AG08395 (cell line): Measurements from ENCODE around the gene SLC35A5.
"Not testable (repeated sequence)": the region's sequence is repeated elsewhere in the genome, so short reads cannot be mapped to it uniquely, and the experiment has no call there.

Source experiments
- DNase-seq: peaks from one replicate; pipeline ENCODE4 v3.0.0; 2012; ENCODE audit warnings: mixed read lengths, low spot score

Gene SLC35A5, protein sequence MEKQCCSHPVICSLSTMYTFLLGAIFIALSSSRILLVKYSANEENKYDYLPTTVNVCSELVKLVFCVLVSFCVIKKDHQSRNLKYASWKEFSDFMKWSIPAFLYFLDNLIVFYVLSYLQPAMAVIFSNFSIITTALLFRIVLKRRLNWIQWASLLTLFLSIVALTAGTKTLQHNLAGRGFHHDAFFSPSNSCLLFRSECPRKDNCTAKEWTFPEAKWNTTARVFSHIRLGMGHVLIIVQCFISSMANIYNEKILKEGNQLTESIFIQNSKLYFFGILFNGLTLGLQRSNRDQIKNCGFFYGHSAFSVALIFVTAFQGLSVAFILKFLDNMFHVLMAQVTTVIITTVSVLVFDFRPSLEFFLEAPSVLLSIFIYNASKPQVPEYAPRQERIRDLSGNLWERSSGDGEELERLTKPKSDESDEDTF

GRCh38 chr3:112561734-112562529 lies at the start of gene SLC35A5, which contains the start of gene ATG3:
SLC35A5 (plus strand) TSS chr3:112562045; CDS start chr3:112563404, 1,359 bp downstream.
ATG3 (minus strand) TSS chr3:112561962; CDS start chr3:112561528, 434 bp downstream.
- peak; percentile 100 for DNase-seq

DNA sequence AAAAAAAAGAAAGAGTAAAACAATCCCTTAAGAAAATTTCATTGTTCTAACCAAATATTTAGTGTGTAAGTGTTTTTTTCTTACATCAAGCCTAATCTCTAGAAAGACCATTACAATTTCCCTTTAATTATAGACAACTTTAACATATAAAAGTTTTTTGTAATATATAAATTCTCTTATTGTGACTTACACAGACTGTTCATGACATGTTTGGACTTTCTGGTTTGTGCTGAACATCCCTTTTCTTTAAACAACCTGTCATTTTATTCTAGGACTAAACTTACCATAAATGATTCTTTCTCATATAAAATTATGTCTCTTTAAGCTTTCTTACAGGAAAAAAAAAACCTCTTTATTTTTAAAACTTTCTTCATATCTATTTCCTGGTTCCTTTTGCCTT lies 49.5 kb upstream of the SLC35A5 start:
- no peak for DNase-seq

- no peak for DNase-seq
Observed at GRCh38 chr3:112514527-112515128, 47.2 kb upstream of the SLC35A5 start.

DNA sequence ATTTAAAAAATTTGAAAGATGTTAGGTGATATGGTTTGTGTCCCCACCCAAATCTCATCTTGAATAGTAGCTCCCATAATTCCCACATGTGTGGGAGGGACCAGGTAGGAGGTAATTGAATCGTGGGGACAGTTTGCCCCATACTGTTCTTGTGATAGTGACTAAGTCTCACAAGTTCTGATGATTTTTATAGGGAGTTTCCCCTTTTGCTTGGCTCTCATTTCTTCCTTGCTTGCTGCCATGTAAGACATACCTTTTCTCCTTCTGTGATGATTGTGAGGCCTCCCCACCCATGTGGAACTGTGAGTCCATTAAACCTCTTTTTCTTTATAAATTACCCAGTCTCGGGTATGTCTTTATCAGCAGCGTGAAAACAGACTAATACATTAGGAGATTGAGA lies 42.9 kb upstream of the SLC35A5 start:
- not testable (repeated sequence) for DNase-seq

DNA sequence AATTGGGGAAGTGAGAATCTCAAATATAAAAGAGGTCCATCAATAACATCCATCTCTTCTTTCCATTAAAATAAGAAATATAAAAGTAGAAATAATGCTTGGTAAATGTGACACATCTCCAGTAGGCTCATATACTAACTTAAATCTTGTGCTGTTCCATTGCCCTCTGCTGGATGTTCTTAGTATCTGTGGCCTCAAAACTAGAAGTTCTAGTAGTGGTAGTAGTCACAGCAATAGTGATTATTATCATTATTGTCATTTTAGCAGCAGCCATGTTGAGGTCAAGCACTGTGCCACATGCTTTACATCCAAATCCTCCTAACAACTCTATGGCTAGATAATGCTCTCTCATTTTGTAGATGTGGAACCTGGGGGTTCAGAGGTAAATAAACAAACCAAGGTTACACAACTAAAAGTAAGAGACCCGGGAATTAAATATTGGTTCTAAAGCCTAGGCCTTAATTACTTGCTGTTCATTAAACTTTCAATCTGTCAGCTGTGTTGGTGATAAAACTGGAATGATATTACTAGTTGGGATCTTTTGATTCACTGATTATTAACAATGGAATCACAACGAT lies 42.3 kb upstream of the SLC35A5 start:
- peak; percentile 73 for DNase-seq

- DNase-seq, result not testable (repeated sequence)
Observed at GRCh38 chr3:112524127-112524526, 37.7 kb upstream of the SLC35A5 start.

DNA sequence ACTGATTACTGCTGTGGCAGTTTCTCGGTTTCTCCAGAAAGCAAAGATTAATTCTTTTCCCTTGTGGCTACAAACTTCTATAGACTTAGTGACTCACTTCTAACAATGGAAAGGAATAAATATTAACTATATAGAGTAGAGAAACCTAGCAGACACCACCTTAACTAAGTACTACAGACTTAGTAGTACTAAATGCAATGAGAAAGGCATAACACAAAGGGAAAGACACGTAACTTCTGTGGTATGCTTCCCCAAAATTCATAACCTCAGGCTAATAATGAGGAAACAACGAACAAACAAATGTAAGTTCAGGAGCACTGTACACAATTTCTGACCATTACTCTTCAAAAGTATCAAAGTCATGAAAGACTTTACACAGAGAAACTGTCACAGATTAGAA lies 31.3 kb upstream of the SLC35A5 start:
- no peak for DNase-seq

GRCh38 chr3:112531358-112531781 lies 30.5 kb upstream of the SLC35A5 start:
- peak; percentile 31 for DNase-seq

DNA sequence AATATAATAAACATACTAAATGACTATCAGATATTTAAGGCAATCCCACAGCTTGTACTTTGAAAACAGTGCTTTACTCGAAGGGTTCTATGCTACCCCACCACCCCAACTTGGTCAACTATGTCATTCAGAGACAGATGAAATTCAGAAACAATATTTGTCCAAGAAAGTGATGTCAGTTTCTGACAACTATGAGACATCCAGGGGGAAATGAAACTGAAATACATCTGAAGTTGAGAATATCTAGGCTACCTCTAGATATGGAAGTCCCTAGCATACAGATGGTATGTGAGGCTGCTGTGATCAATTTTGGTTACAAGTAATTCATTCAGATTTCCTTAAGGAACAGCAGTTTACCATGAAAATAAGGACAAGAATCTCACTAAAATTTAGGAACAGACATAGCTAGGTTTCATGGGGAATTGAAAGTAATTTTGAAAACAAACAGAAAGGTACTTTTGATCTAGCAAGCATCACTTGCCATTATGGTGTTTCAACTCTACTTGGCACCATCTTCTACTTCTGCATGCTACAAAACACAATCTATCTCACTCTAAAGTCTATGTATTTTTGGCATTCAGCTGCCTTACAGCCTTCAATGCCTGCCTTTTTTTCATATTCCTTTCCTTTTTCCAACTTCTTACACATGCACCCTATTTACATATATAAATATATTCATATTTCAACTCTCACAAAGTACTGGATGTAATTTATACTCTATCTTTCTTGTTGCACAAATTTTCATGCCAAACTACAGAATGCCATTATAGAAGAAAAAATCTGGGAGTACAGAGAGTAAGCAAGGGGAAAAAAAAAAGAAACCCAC lies 21.8 kb upstream of the SLC35A5 start:
- DNase-seq, result no peak

DNA sequence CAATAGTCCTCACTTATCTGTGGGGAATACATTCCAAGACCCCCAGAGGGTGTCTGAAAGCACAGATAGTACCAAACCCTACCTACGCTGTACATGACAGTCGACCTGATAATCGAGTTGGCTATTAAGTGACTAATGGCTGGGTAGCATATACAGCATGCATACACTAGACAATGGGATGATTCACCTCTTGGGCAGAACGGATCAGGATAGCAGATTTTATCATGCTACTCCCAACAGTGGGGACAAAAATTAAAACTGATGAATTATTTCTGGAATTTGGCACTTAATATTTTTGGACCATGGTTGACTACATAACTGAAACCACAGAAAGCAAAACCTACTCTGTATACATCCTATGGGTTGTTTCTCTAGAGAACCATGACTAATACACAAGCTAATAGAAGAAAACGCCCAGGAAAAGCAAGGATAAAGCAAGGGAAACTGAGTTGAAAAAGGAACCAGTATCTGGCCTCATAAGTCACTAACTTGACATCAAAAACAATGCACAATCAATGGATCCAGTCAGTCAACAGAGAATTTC lies 15.6 kb upstream of the SLC35A5 start:
- DNase-seq, result no peak

- no peak for DNase-seq
Observed at GRCh38 chr3:112550859-112551258, 11.0 kb upstream of the SLC35A5 start.

DNA sequence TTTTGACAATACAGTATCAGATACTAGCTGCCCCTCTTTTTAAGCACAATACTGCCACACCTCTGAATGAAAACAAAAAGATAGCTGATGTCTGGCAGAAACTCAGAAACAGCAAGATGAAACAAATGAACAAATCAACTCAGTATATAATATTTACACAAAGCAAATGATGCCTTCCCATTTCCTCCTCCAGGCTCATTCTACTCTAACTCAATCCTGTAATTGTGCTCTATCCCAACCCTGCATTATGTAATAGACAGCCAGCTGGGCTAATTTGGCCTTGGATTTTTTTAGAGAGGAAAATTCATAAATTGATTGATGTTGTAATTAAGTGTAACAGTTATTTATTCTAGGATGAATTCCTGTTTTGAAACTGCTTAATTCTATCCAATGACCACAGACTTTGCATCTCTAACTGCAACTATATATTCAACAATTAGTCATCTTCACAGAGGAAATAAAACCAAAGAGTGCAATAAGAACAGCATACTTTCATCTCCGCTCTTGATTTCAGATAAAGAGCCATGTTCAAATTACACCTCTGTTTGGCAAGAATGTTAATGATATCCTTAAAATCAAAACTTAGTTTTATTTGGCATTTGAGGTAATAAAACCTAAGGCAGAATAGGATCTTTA lies 6.2 kb upstream of the SLC35A5 start:
- DNase-seq, result no peak

GRCh38 chr3:112557976-112558375 lies 3.9 kb upstream of the SLC35A5 start:
- DNase-seq, result no peak

GRCh38 chr3:112560307-112560706 lies 1.5 kb upstream of the SLC35A5 start:
- no peak for DNase-seq

GRCh38 chr3:112560721-112561483 lies 943 bp upstream of the SLC35A5 start:
- DNase-seq, result peak; percentile 70

DNA sequence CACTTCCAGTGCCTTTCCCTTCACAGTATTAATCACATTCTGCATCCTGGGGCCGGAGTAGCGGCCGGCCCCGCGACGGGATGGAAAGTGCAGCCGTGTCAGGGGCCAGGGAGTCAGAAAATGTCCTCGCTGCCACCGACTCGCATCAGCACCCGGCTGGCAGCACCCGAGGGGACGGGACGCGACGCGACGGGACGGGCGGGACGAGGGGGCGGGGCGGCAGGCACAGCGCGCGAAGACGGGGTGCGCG lies 436 bp upstream of the SLC35A5 start:
- peak; percentile 43 for DNase-seq

DNA sequence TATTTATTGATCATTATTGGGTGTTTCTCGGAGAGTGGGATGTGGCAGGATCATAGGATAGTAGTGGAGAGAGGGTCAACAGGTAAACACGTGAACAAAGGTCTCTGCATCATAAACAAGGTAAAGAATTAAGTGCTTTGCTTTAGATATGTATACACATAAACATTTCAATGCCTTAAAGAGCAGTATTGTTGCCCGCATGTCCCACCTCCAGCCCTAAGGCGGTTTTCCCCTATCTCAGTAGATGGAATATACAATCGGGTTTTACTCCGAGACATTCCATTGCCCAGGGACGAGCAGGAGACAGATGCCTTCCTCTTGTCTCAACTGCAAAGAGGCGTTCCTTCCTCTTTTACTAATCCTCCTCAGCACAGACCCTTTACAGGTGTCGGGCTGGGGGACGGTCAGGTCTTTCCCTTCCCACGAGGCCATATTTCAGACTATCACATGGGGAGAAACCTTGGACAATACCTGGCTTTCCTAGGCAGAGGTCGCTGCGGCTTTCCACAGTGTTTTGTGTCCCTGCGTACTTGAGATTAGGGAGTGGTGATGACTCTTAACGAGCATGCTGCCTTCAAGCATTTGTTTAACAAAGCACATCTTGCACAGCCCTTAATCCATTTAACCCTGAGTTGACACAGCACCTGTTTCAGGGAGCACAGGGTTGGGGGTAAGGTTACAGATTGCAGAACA lies 2.5 kb downstream of the SLC35A5 start:
- not testable (repeated sequence) for DNase-seq

GRCh38 chr3:112564940-112565305 lies 3.1 kb downstream of the SLC35A5 start:
- DNase-seq, result no peak

DNA sequence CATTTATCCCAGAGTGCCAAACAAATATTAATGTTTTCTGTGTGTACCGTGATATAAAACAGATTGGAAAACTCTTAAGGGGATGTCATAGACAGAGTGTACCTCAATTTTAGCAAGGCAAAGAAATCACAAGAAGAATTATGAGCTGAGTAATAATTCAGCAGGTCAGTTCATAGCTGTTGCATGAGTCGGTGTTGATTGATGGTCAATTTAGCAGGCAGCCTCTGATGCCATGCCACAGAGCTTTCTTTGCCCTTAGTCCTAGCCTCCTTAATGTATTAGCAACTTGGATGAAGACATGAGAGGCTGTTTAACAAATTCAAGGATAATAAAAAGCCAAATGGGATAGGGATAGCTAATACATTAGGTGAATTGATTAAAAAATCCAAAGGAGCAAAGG lies 6.8 kb downstream of the SLC35A5 start:
- DNase-seq, result peak; percentile 18
